H9 (cell line): ENCODE measurements around the gene TUBB8. TPM values are rescaled to one million over a fixed set of nuclear protein-coding genes. Genes with fewer than 3 reads are reported as not detected.

ENCODE experiments used
- DNase-seq: peaks from one replicate; pipeline ENCODE4 v3.0.0-alpha.2; 2017
- H2AFZ ChIP-seq: one replicate; pipeline ENCODE4 v1.6.1; 2013; ENCODE audit warnings: mild to moderate bottlenecking, low read length, control low read depth, moderate library complexity
- H2AK5ac ChIP-seq: 2 replicates; pipeline ENCODE4 v1.6.1; 2013; ENCODE audit warnings: low read length, control low read depth, mixed read lengths; ENCODE audit not compliant: insufficient read length
- H2BK120ac ChIP-seq: one replicate; pipeline ENCODE4 v1.6.1; 2013; ENCODE audit warnings: low read depth, mild to moderate bottlenecking, low read length, control low read depth, inconsistent platforms; ENCODE audit not compliant: poor library complexity, severe bottlenecking
- H2BK12ac ChIP-seq: 2 replicates; pipeline ENCODE4 v1.6.1; 2013; ENCODE audit warnings: low read length, control low read depth, mixed read lengths, low read depth; ENCODE audit not compliant: insufficient read length
- H2BK15ac ChIP-seq: 2 replicates; pipeline ENCODE4 v1.6.1; 2013; ENCODE audit warnings: low read depth, low read length, control low read depth
- H2BK20ac ChIP-seq: one replicate; pipeline ENCODE4 v1.6.1; 2013; ENCODE audit warnings: low read depth, mild to moderate bottlenecking, low read length, control low read depth, inconsistent platforms; ENCODE audit not compliant: poor library complexity, severe bottlenecking
- H2BK5ac ChIP-seq: 2 replicates; pipeline ENCODE4 v1.6.1; 2013; ENCODE audit warnings: low read length, control low read depth, mixed read lengths; ENCODE audit not compliant: insufficient read length
- H3K14ac ChIP-seq: 2 replicates; pipeline ENCODE4 v1.6.1; 2013; ENCODE audit warnings: low read length, control low read depth; ENCODE audit not compliant: insufficient read depth
- H3K18ac ChIP-seq: 2 replicates; pipeline ENCODE4 v1.6.1; 2013; ENCODE audit warnings: low read depth, mild to moderate bottlenecking, mixed read lengths, low read length, control low read depth; ENCODE audit not compliant: insufficient read length
- H3K23ac ChIP-seq: 2 replicates; pipeline ENCODE4 v1.6.1; 2013; ENCODE audit warnings: low read length, control low read depth, mixed read lengths, low read depth; ENCODE audit not compliant: insufficient read length
- H3K23me2 ChIP-seq: 2 replicates; pipeline ENCODE4 v1.6.1; 2013; ENCODE audit warnings: low read depth, mild to moderate bottlenecking, mixed read lengths, low read length, control low read depth; ENCODE audit not compliant: insufficient read length, poor library complexity, severe bottlenecking
- H3K27ac ChIP-seq: 2 replicates; pipeline ENCODE4 v1.5.1; 2013; ENCODE audit warnings: low read length, control low read depth, mixed read lengths, low read depth; ENCODE audit not compliant: insufficient read length
- H3K27me3 ChIP-seq: 2 replicates; pipeline ENCODE4 v1.6.1; 2013; ENCODE audit warnings: low read length, control low read depth, inconsistent platforms; ENCODE audit not compliant: insufficient read depth
- H3K4ac ChIP-seq: 2 replicates; pipeline ENCODE4 v1.6.1; 2013; ENCODE audit warnings: low read depth, mild to moderate bottlenecking, control low read depth, inconsistent platforms, low read length, moderate library complexity
- H3K4me1 ChIP-seq: 2 replicates; pipeline ENCODE4 v1.6.1; 2013; ENCODE audit warnings: low read length, control low read depth, inconsistent platforms; ENCODE audit not compliant: insufficient read depth
- H3K4me2 ChIP-seq: 2 replicates; pipeline ENCODE4 v1.6.1; 2013; ENCODE audit warnings: low read length, control low read depth, mixed read lengths; ENCODE audit not compliant: insufficient read length, insufficient read depth
- H3K56ac ChIP-seq: 2 replicates; pipeline ENCODE4 v1.6.1; 2013; ENCODE audit warnings: low read depth, mild to moderate bottlenecking, mixed read lengths, low read length, control low read depth; ENCODE audit not compliant: insufficient read length
- H3K79me1 ChIP-seq: 2 replicates; pipeline ENCODE4 v1.6.1; 2013; ENCODE audit warnings: low read depth, mild to moderate bottlenecking, moderate library complexity, low read length, control low read depth, inconsistent platforms; ENCODE audit not compliant: insufficient read depth, poor library complexity, severe bottlenecking
- H3K79me2 ChIP-seq: 2 replicates; pipeline ENCODE4 v1.6.1; 2013; ENCODE audit warnings: low read length, control low read depth, inconsistent platforms; ENCODE audit not compliant: insufficient read depth
- H3K9ac ChIP-seq: 2 replicates; pipeline ENCODE4 v1.6.1; 2013; ENCODE audit warnings: low read length, control low read depth, mixed read lengths; ENCODE audit not compliant: insufficient read length; ENCODE audit errors: extremely low read depth
- H3K9me3 ChIP-seq: one replicate; pipeline ENCODE4 v1.6.1; 2013; ENCODE audit warnings: low read depth, low read length, inconsistent platforms; ENCODE audit not compliant: control insufficient read depth
- H3T11ph ChIP-seq: one replicate; pipeline ENCODE4 v1.6.1; 2013; ENCODE audit warnings: mild to moderate bottlenecking, low read length, control low read depth, inconsistent platforms
- H4K20me1 ChIP-seq: one replicate; pipeline ENCODE4 v1.6.1; 2013; ENCODE audit not compliant: control insufficient read depth, insufficient read length, insufficient read depth
- H4K5ac ChIP-seq: 2 replicates; pipeline ENCODE4 v1.6.1; 2013; ENCODE audit warnings: low read depth, mild to moderate bottlenecking, mixed read lengths, low read length, control low read depth; ENCODE audit not compliant: insufficient read length
- H4K8ac ChIP-seq: replicated peaks from 2 replicates; pipeline ENCODE4 v1.6.1; 2013; ENCODE audit warnings: low read length, control low read depth, mixed read lengths, low read depth; ENCODE audit not compliant: insufficient read length
- H4K91ac ChIP-seq: 2 replicates; pipeline ENCODE4 v1.6.1; 2013; ENCODE audit warnings: low read depth, mild to moderate bottlenecking, moderate library complexity, mixed read lengths, low read length, control low read depth; ENCODE audit not compliant: insufficient read length
- H3K27ac Mint-ChIP-seq, 3 experiments: 2 replicates in 2 of 3; 3 replicates in 1 of 3; pipeline ENCODE4 v1.8.0; 2020 to 2021; ENCODE audit warnings: mixed read lengths in 3 of 3, mild to moderate bottlenecking in 1 of 3, moderate library complexity in 1 of 3
- H3K27me3 Mint-ChIP-seq: 2 replicates; pipeline ENCODE4 v1.8.0; 2021; ENCODE audit warnings: low read depth, mild to moderate bottlenecking, moderate library complexity, mixed read lengths
- H3K36me3 Mint-ChIP-seq, 3 experiments: 2 replicates in 2 of 3; 3 replicates in 1 of 3; pipeline ENCODE4 v1.8.0; 2020 to 2021; ENCODE audit warnings: low read depth in 3 of 3, mixed read lengths in 3 of 3; ENCODE audit not compliant: insufficient read depth in 1 of 3
- H3K4me1 Mint-ChIP-seq, 2 experiments: 2 replicates each; pipeline ENCODE4 v1.8.0; 2020; ENCODE audit warnings: mixed read lengths in 2 of 2
- H3K4me3 Mint-ChIP-seq, 2 experiments: 2 replicates in 1 of 2; 3 replicates in 1 of 2; pipeline ENCODE4 v1.8.0; 2020 to 2021; ENCODE audit warnings: mild to moderate bottlenecking in 2 of 2, mixed read lengths in 2 of 2, moderate library complexity in 1 of 2
- H3K9me3 Mint-ChIP-seq, 2 experiments: 2 replicates in 1 of 2; 3 replicates in 1 of 2; pipeline ENCODE4 v1.8.0; 2020; ENCODE audit warnings: mild to moderate bottlenecking in 2 of 2, mixed read lengths in 2 of 2, moderate library complexity in 1 of 2
- WGBS: extraction: QIAGEN DNeasy Blood & Tissue Kit; methylation state at CpG from one replicate; pipeline ENCODE4 v1.1.7; 2013; ENCODE audit warnings: missing lambda C conversion rate, low lambda C conversion rate, mixed read lengths; ENCODE audit not compliant: insufficient read length; ENCODE audit errors: extremely low coverage; 5-methylcytosine and 5-hydroxymethylcytosine counted together
- total RNA-seq: library from RNA; stranded (reverse); gene quantifications from 2 replicates; pipeline ENCODE4 v1.2.1, GENCODE V29; 2021
- TF ChIP-seq, protein P1 (sequence below): fragments of 200-600 bp; sonication (generic); conservative IDR thresholded peaks from 3 replicates; pipeline ENCODE4 v1.8.0; 2021; ENCODE audit warnings: antibody characterized with exemption, mild to moderate bottlenecking

Gene TUBB8
- total RNA-seq, 1 experiment from 2014 or later, result 0.22 TPM

DNA sequence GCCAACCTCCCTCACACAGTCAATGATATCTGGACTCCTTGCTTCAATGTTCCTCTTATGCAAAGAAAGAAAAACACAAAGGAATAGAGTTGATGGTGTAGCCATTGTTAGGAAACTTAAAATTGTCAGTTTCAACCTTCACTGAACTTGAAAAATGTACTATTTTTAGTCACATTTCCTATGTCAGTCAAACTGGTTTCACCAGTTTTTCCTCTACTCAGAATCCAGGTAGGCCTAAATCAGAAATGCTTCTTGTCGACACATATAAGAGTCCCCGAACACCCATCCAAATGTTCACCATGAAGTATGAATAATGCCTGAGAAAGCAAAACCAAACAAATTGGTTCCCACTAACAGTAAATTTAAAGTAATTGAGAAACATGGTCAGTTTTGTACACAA lies 43.8 kb upstream of the TUBB8 start:
- Mint-ChIP-seq H3K4me3 (no peak overlapping the region), H3K27ac (no peak overlapping the region), H3K36me3 (peaks cover 3 to 16% (median 14%) of the 10 kb centered on the region in 3 experiments; a peak in 5 of 7 replicates), H3K9me3 (peaks cover 30 to 61% of the 10 kb centered on the region in 2 experiments), H3K27me3 (no peaks in the 10 kb centered on the region; the same call in 1 of the 2 replicates), H3K4me1 (no peaks in the 10 kb centered on the region)
- Histone ChIP-seq H4K91ac (no peak overlapping the region), H4K8ac (no peak overlapping the region), H3K79me1 (no peaks in the 10 kb centered on the region), H3K18ac (no peak overlapping the region), H3T11ph (no peak overlapping the region), H3K9me3 (peaks cover 6% of the 10 kb centered on the region), H3K23me2 (no peaks in the 10 kb centered on the region), H3K14ac (no peak overlapping the region), H2AK5ac (no peak overlapping the region), H2BK120ac (no peak overlapping the region), H3K23ac (no peak overlapping the region), H2BK5ac (no peak overlapping the region), H4K20me1 (no peaks in the 10 kb centered on the region), H3K4ac (no peak overlapping the region), H3K56ac (no peak overlapping the region), H2BK15ac (no peak overlapping the region), H3K4me2 (no peak overlapping the region), H4K5ac (no peak overlapping the region), H3K27ac (no peak overlapping the region), H3K27me3 (no peaks in the 10 kb centered on the region), H2BK12ac (no peak overlapping the region), H3K9ac (no peak overlapping the region), H3K4me1 (no peaks in the 10 kb centered on the region), H2AFZ (no peak overlapping the region), H3K79me2 (no peaks in the 10 kb centered on the region), H2BK20ac (no peak overlapping the region)
- TF ChIP-seq, protein P1, sequence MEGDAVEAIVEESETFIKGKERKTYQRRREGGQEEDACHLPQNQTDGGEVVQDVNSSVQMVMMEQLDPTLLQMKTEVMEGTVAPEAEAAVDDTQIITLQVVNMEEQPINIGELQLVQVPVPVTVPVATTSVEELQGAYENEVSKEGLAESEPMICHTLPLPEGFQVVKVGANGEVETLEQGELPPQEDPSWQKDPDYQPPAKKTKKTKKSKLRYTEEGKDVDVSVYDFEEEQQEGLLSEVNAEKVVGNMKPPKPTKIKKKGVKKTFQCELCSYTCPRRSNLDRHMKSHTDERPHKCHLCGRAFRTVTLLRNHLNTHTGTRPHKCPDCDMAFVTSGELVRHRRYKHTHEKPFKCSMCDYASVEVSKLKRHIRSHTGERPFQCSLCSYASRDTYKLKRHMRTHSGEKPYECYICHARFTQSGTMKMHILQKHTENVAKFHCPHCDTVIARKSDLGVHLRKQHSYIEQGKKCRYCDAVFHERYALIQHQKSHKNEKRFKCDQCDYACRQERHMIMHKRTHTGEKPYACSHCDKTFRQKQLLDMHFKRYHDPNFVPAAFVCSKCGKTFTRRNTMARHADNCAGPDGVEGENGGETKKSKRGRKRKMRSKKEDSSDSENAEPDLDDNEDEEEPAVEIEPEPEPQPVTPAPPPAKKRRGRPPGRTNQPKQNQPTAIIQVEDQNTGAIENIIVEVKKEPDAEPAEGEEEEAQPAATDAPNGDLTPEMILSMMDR, result no peak
- WGBS, result no CpG with 5 or more reads among the region's 2 CpGs
- DNase-seq, result no peak
